ENCODE data around the gene SH3GLB2. TPM values are rescaled to one million over a fixed set of nuclear protein-coding genes. Genes with fewer than 3 reads are reported as not detected.

Gene SH3GLB2
- total and polyA plus RNA-seq, 2 donors, result 65.7 to 134 TPM

DNA sequence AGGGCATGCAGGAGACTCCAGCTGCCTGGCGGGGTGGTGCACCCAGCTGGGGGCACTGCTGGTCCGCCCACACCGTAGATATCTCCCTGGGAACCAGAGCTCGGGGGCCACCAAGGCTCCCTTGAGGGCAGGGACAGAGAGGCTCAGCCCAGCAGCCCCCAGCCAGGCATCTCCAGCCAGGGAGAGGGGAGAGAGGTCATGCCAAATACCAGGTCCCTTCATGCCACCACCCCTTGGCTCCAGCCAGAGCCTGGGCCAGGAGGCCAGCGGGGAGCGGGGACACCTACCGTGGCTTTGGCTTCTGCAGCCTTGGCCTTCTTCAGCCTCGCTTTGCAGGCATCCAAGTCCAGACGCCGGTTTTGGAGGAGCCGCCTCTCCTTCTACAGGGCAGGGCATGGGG, 14.0 kb downstream of the SH3GLB2 start:
- Histone ChIP-seq H3K9me3 (ENCODE audit: control insufficient read depth in 2 of 2, insufficient read depth in 1 of 2, low read length in 1 of 2) (peaks cover 0 to 3% of the 10 kb centered on the region in 2 donors), H3K4me3 (ENCODE audit: low read length in 2 of 2) (no peak overlapping the region), H3K36me3 (ENCODE audit: control insufficient read depth in 2 of 2, insufficient read depth in 2 of 2, low read length in 1 of 2) (peaks cover 61 to 62% of the 10 kb centered on the region in 2 donors), H3K4me1 (ENCODE audit: control insufficient read depth in 2 of 2, insufficient read depth in 2 of 2, low read length in 2 of 2) (no peaks in the 10 kb centered on the region), H3K27me3 (ENCODE audit: control insufficient read depth in 2 of 2, insufficient read depth in 1 of 2, low read length in 1 of 2) (no peaks in the 10 kb centered on the region), H3K27ac (ENCODE audit: low read depth in 1 of 2, low read length in 1 of 2) (no peak overlapping the region)
- 98% methylated on average over 11 of the region's 11 CpGs for WGBS
- DNase-seq (ENCODE audit: low read depth in 6 of 9, low spot score in 9 of 9), result no peak

DNA sequence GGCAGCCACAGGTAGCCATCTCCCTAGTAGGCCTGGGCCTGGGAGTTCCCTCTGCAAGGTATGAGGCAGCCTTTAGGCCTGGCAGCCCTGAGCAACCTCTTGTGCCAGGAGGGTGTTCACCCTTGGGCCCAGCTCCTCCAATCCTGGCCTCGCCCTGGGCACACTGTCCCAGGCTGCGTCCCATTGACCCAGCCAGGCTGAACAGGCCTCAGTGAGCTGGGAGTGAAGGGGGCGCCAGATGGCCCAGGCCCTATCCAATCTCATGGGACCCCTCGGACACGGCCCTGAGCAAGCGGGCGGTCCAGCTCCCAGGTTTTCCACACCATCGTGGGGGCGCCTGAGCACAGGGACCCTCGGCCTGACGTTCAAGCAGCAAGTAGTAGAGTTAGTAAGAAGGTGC, 14.5 kb downstream of the SH3GLB2 start:
- Histone ChIP-seq H3K4me1 (ENCODE audit: control insufficient read depth in 2 of 2, insufficient read depth in 2 of 2, low read length in 2 of 2) (no peaks in the 10 kb centered on the region), H3K27me3 (ENCODE audit: control insufficient read depth in 2 of 2, insufficient read depth in 1 of 2, low read length in 1 of 2) (no peaks in the 10 kb centered on the region), H3K27ac (ENCODE audit: low read depth in 1 of 2, low read length in 1 of 2) (no peak overlapping the region), H3K9me3 (ENCODE audit: control insufficient read depth in 2 of 2, insufficient read depth in 1 of 2, low read length in 1 of 2) (no peaks in the 10 kb centered on the region), H3K4me3 (ENCODE audit: low read length in 2 of 2) (no peak overlapping the region), H3K36me3 (ENCODE audit: control insufficient read depth in 2 of 2, insufficient read depth in 2 of 2, low read length in 1 of 2) (peaks cover 62 to 63% of the 10 kb centered on the region in 2 donors)
- DNase-seq (ENCODE audit: low read depth in 6 of 9, low spot score in 9 of 9), result no peak
- WGBS, result 99% methylated on average over 11 of the region's 11 CpGs

GRCh38 chr9:129012893-129013448, 15.2 kb downstream of the SH3GLB2 start:
- WGBS, result 96% methylated on average over 16 of the region's 16 CpGs
- Histone ChIP-seq H3K4me3 (ENCODE audit: low read length in 2 of 2) (no peak overlapping the region), H3K27ac (ENCODE audit: low read depth in 1 of 2, low read length in 1 of 2) (no peak overlapping the region), H3K4me1 (ENCODE audit: control insufficient read depth in 2 of 2, insufficient read depth in 2 of 2, low read length in 2 of 2) (no peaks in the 10 kb centered on the region), H3K9me3 (ENCODE audit: control insufficient read depth in 2 of 2, insufficient read depth in 1 of 2, low read length in 1 of 2) (no peaks in the 10 kb centered on the region), H3K36me3 (ENCODE audit: control insufficient read depth in 2 of 2, insufficient read depth in 2 of 2, low read length in 1 of 2) (peaks cover 67 to 70% of the 10 kb centered on the region in 2 donors), H3K27me3 (ENCODE audit: control insufficient read depth in 2 of 2, insufficient read depth in 1 of 2, low read length in 1 of 2) (no peaks in the 10 kb centered on the region)
- no peak for DNase-seq (ENCODE audit: low read depth in 6 of 9, low spot score in 9 of 9)

DNA sequence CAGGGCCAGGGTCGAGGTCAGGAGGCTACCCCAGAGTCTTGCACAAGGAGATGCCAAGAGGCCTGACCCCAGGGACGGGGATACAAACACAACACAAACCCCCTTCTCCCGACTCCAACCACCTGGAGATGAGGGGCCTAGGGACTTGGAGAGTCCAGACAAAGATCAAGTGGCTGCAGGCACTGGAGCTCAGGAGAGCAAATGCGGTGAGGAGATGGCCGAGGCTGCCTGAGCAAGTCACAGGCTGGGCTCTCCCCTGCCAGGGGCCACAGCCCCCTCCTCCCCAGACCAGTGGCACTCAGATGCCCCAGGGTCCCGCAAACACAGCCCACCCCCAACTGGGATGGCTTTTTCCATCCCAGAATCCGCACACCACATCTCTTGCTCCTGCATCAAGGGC, 15.8 kb downstream of the SH3GLB2 start:
- DNase-seq (ENCODE audit: low read depth in 6 of 9, low spot score in 9 of 9), result no peak
- peaks cover 71 to 77% of the 10 kb centered on the region in 2 donors for H3K36me3 ChIP-seq (ENCODE audit: control insufficient read depth in 2 of 2, insufficient read depth in 2 of 2, low read length in 1 of 2)
- H3K27ac ChIP-seq (ENCODE audit: low read depth in 1 of 2, low read length in 1 of 2), result no peak overlapping the region
- WGBS, result 99% methylated on average over 7 of the region's 7 CpGs
- no peak overlapping the region for H3K4me3 ChIP-seq (ENCODE audit: low read length in 2 of 2)
- H3K4me1 ChIP-seq (ENCODE audit: control insufficient read depth in 2 of 2, insufficient read depth in 2 of 2, low read length in 2 of 2), result no peaks in the 10 kb centered on the region
- no peaks in the 10 kb centered on the region for H3K27me3 ChIP-seq (ENCODE audit: control insufficient read depth in 2 of 2, insufficient read depth in 1 of 2, low read length in 1 of 2)
- no peaks in the 10 kb centered on the region for H3K9me3 ChIP-seq (ENCODE audit: control insufficient read depth in 2 of 2, insufficient read depth in 1 of 2, low read length in 1 of 2)

DNA sequence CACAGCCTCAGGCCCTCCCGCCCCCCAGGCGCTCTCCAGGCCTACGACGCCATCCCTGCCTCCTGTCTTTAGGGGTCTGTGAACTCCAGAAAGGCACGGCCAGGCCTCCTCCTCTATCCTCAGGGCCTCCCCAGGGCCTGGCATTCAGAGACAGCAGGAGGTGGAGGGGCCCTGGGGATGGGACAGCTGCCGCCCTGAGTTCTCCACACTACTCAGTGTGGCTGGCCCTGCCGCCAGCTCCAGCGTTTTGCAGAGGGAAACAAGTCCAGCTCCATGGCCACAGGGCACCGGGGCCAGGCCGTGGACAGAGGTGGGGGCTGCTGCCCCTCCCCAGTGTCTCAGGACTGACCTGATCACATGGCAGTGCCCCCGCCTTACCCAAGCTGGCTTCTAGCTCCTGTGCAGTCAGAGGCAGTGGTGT, 16.4 kb downstream of the SH3GLB2 start:
- peaks cover 77 to 81% of the 10 kb centered on the region in 2 donors for H3K36me3 ChIP-seq (ENCODE audit: control insufficient read depth in 2 of 2, insufficient read depth in 2 of 2, low read length in 1 of 2)
- no peaks in the 10 kb centered on the region for H3K9me3 ChIP-seq (ENCODE audit: control insufficient read depth in 2 of 2, insufficient read depth in 1 of 2, low read length in 1 of 2)
- DNase-seq (ENCODE audit: low read depth in 6 of 9, low spot score in 9 of 9), result no peak
- no peaks in the 10 kb centered on the region for H3K4me1 ChIP-seq (ENCODE audit: control insufficient read depth in 2 of 2, insufficient read depth in 2 of 2, low read length in 2 of 2)
- 96% methylated on average over 11 of the region's 11 CpGs for WGBS
- no peak overlapping the region for H3K4me3 ChIP-seq (ENCODE audit: low read length in 2 of 2)
- no peaks in the 10 kb centered on the region for H3K27me3 ChIP-seq (ENCODE audit: control insufficient read depth in 2 of 2, insufficient read depth in 1 of 2, low read length in 1 of 2)
- H3K27ac ChIP-seq (ENCODE audit: low read depth in 1 of 2, low read length in 1 of 2), result no peak overlapping the region

DNA sequence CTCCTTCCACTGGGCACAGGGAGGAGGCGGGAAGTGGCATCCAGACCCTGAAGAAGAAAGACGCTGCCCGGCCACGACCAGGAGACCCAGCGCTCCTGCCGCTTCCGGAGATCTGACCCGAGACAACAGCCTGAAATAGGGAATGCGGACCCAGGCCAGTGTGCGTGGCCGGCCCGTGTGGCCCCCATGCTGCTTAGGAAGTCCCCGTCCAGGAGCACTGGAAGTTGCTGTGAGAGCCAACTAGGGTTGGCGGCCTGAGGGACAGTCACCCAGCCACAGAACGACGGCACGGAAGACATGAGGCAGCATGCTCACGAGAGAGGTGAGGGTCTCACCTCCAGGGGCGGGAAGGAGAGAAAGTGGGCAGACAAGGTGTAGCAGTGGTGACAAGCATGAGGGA, 17.0 kb downstream of the SH3GLB2 start:
- WGBS, result 98% methylated on average over 19 of the region's 19 CpGs
- DNase-seq (ENCODE audit: low read depth in 6 of 9, low spot score in 9 of 9), result no peak

DNA sequence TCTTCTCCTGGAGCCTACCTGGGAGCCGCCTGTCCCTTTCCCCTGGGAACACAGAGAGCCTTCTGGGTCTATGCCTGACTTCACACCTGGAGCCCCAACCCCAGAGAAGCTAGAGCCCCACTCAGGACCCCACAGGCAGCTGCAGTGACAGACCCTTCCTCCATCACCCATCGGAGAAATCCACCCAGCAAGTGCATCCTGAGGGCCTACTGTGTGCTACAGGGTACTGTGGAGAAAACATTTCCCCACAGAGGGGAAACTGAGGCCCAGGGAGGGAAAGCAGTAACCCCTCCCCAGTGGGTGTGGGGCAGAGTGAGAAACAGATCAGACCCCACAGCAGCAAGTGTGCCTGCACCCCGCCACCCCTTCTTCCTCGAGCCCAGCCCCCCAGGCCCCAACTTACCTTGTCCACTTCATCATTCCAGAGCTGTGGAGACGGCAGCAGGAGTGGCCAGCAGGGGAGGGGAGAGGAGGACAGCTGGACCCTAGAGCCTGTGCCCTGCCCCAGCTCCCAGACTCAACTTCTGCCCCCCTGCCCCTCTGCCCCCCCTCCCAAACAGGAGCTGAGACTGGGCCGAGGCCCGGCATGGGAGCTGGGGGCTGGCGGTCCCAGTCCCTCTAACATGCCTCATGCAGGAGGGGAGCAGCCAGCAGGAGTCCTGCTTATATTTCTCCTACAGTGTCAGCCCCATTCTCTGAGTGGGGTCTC, 17.7 kb downstream of the SH3GLB2 start:
- no peak overlapping the region for H3K27ac ChIP-seq (ENCODE audit: low read depth in 1 of 2, low read length in 1 of 2)
- no peaks in the 10 kb centered on the region for H3K4me1 ChIP-seq (ENCODE audit: control insufficient read depth in 2 of 2, insufficient read depth in 2 of 2, low read length in 2 of 2)
- no peaks in the 10 kb centered on the region for H3K27me3 ChIP-seq (ENCODE audit: control insufficient read depth in 2 of 2, insufficient read depth in 1 of 2, low read length in 1 of 2)
- no peak overlapping the region for H3K4me3 ChIP-seq (ENCODE audit: low read length in 2 of 2)
- peaks cover 88 to 90% of the 10 kb centered on the region in 2 donors for H3K36me3 ChIP-seq (ENCODE audit: control insufficient read depth in 2 of 2, insufficient read depth in 2 of 2, low read length in 1 of 2)
- no peaks in the 10 kb centered on the region for H3K9me3 ChIP-seq (ENCODE audit: control insufficient read depth in 2 of 2, insufficient read depth in 1 of 2, low read length in 1 of 2)
- WGBS, result 97% methylated on average over 8 of the region's 8 CpGs
- no peak for DNase-seq (ENCODE audit: low read depth in 6 of 9, low spot score in 9 of 9)

More for the DNA sequence above, 17.0 kb downstream of the SH3GLB2 start:
- Histone ChIP-seq H3K4me3 (ENCODE audit: low read length in 2 of 2) (no peak overlapping the region), H3K36me3 (ENCODE audit: control insufficient read depth in 2 of 2, insufficient read depth in 2 of 2, low read length in 1 of 2) (peaks cover 83 to 86% of the 10 kb centered on the region in 2 donors), H3K27ac (ENCODE audit: low read depth in 1 of 2, low read length in 1 of 2) (no peak overlapping the region), H3K27me3 (ENCODE audit: control insufficient read depth in 2 of 2, insufficient read depth in 1 of 2, low read length in 1 of 2) (no peaks in the 10 kb centered on the region), H3K4me1 (ENCODE audit: control insufficient read depth in 2 of 2, insufficient read depth in 2 of 2, low read length in 2 of 2) (no peaks in the 10 kb centered on the region), H3K9me3 (ENCODE audit: control insufficient read depth in 2 of 2, insufficient read depth in 1 of 2, low read length in 1 of 2) (no peaks in the 10 kb centered on the region)

GRCh38 chr9:129009584-129010141, 18.5 kb downstream of the SH3GLB2 start:
- Histone ChIP-seq H3K27me3 (ENCODE audit: control insufficient read depth in 2 of 2, insufficient read depth in 1 of 2, low read length in 1 of 2) (no peaks in the 10 kb centered on the region), H3K9me3 (ENCODE audit: control insufficient read depth in 2 of 2, insufficient read depth in 1 of 2, low read length in 1 of 2) (no peaks in the 10 kb centered on the region), H3K36me3 (ENCODE audit: control insufficient read depth in 2 of 2, insufficient read depth in 2 of 2, low read length in 1 of 2) (peaks cover 89 to 96% of the 10 kb centered on the region in 2 donors), H3K27ac (ENCODE audit: low read depth in 1 of 2, low read length in 1 of 2) (no peak overlapping the region), H3K4me3 (ENCODE audit: low read length in 2 of 2) (no peak overlapping the region), H3K4me1 (ENCODE audit: control insufficient read depth in 2 of 2, insufficient read depth in 2 of 2, low read length in 2 of 2) (no peaks in the 10 kb centered on the region)
- DNase-seq (ENCODE audit: low read depth in 6 of 9, low spot score in 9 of 9), result no peak
- 98% methylated on average over 17 of the region's 17 CpGs for WGBS

DNA sequence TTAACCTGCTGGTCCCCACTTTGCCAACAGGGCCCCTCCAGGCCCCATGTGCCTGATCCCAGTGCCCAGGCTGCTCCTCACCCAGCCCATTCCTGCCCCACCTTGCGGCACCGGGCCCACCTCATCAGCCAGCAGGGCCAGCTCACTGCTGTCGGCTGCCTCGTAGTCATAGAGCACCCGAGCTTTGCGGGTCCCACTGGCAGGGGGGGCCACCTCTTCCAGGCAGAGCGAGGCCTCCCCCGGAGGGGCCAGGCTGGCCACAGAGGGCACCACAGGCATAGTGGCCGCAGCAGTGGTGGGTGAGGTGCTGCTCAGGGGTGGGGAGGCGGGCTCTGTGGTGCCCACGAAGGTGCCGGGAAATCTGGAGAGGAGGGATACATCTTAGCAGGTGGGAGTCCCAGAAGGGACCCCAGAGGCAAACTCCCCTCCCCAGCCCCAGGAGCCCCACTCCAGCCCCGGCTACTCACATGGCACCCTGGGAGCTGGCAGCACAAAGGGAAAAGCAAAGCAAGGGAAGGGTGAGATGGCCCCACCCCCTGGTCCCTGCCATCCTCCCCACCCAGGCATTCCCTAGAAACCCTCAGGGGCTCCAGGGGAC, 19.0 kb downstream of the SH3GLB2 start:
- DNase-seq (ENCODE audit: low read depth in 6 of 9, low spot score in 9 of 9), result no peak
- no peaks in the 10 kb centered on the region for H3K4me1 ChIP-seq (ENCODE audit: control insufficient read depth in 2 of 2, insufficient read depth in 2 of 2, low read length in 2 of 2)
- no peaks in the 10 kb centered on the region for H3K27me3 ChIP-seq (ENCODE audit: control insufficient read depth in 2 of 2, insufficient read depth in 1 of 2, low read length in 1 of 2)
- H3K4me3 ChIP-seq (ENCODE audit: low read length in 2 of 2), result no peak overlapping the region
- H3K9me3 ChIP-seq (ENCODE audit: control insufficient read depth in 2 of 2, insufficient read depth in 1 of 2, low read length in 1 of 2), result no peaks in the 10 kb centered on the region
- WGBS, result 94% methylated on average over 13 of the region's 13 CpGs
- no peak overlapping the region for H3K27ac ChIP-seq (ENCODE audit: low read depth in 1 of 2, low read length in 1 of 2)
- peaks cover 87 to 90% of the 10 kb centered on the region in 2 donors for H3K36me3 ChIP-seq (ENCODE audit: control insufficient read depth in 2 of 2, insufficient read depth in 2 of 2, low read length in 1 of 2)

All from thymus (tissue), 11 donors.